K562 (cell line): Measurements from ENCODE around the gene SCARF1. TPM values are rescaled to one million over a fixed set of nuclear protein-coding genes. Genes with fewer than 3 reads are reported as not detected.

Experiments used
- CTCFL ChIP-seq: IDR thresholded peaks from 2 replicates; pipeline ENCODE4 v1.6.1; 2011; ENCODE audit warnings: borderline replicate concordance, low read depth, mild to moderate bottlenecking, moderate library complexity, low read length; ENCODE audit not compliant: insufficient read depth, poor library complexity, severe bottlenecking
- HOMEZ ChIP-seq: fragments of 250-450 bp; sonication (Bioruptor Pico); IDR thresholded peaks from 2 replicates; pipeline ENCODE4 v1.4.0; 2020; ENCODE audit warnings: mild to moderate bottlenecking, moderate library complexity
- MYBL2 ChIP-seq, 2 experiments: fragments of 450-650 bp in 1 of 2; sonication (generic) in 1 of 2; formaldehyde crosslinking in 1 of 2; IDR thresholded peaks; 2 replicates each; pipeline versions ENCODE4 v1.6.1 to v1.8.1; 2017 to 2022; ENCODE audit warnings: borderline replicate concordance in 1 of 2, inconsistent platforms in 1 of 2, low read depth in 1 of 2, mild to moderate bottlenecking in 1 of 2, missing genetic modification reagents in 1 of 2, moderate library complexity in 1 of 2
- NFE2L1 ChIP-seq: fragments of 450-650 bp; IDR thresholded peaks from 2 replicates; pipeline ENCODE4 v1.6.1; 2016; ENCODE audit warnings: missing genetic modification characterization, low read depth, mild to moderate bottlenecking, missing compliant biosample characterization, moderate library complexity, borderline replicate concordance
- ZBTB17 ChIP-seq: fragments of 450-650 bp; formaldehyde crosslinking; IDR thresholded peaks from 2 replicates; pipeline ENCODE4 v1.4.0; 2020; ENCODE audit warnings: mild to moderate bottlenecking
- ZNF143 ChIP-seq: sonication (generic); formaldehyde crosslinking; IDR thresholded peaks from 2 replicates; pipeline ENCODE4 v1.9.0; 2022; ENCODE audit warnings: mild to moderate bottlenecking, missing genetic modification reagents
- polyA plus RNA-seq, 8 experiments: library from polyadenylated mRNA; depleted of rRNA in 4 of 8; stranded (reverse) in 5 of 8; unstranded in 3 of 8; fragments of >200 nt; fragmentation: Nextera tagmentation in 2 of 8; fragmentation: Illumina TruSeq in 1 of 8; extraction: Ambion mirVana in 2 of 8; extraction: Trizol in 1 of 8; gene quantifications; 2 replicates each; pipeline versions ENCODE4 v1.2.1 to v1.2.3, GENCODE V29; 2011 to 2014; ENCODE audit warnings: inconsistent platforms in 1 of 8, missing spikeins in 1 of 8
- total RNA-seq, 7 experiments: library from RNA; depleted of rRNA in 6 of 7; stranded (reverse); fragments of >200 nt in 6 of 7; fragmentation: Illumina TruSeq in 2 of 7; extraction: Trizol in 2 of 7; gene quantifications; 2 replicates each; pipeline versions ENCODE4 v1.2.1 to v1.2.3, GENCODE V29; 2011 to 2021; ENCODE audit warnings: low replicate concordance in 1 of 7

SCARF1 gene
- total and polyA plus RNA-seq, 9 of the 15 experiments (the other 6 are each of a cell fraction or from before 2014, with no cell fraction given): 0.04 to 2.1 (median 0.63) TPM

DNA sequence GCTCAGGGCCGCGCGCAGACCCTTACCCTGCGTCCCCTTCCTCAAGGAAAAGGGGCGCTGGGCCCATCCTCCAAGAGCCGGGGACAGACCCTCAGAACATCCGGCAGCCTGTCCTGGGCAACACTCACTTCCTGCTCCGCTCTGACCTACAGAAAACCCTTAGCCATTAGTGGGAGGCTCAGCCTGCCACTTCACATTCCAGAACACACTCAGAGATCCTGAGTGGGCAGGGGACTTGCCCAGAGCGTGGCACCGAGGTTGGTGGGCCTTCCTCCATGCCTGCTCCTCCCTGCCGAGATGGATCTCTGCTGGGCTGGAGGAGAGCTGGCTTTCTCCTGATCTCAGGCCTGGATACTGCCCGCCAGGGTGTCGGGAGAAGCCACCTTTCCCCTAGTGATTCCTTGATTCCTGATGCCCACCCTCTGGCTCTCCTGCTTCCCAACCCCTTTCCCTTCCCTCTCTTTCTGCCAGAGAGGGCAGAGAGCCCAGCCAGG is 1.5 kb downstream of the SCARF1 start (continued):
- no peak for TF ChIP-seq CTCFL
- TF ChIP-seq MYBL2 (IDR thresholded peaks at IDR 0.05; ENCODE audit: low read depth): no peak
- TF ChIP-seq MYBL2 (CRISPR knock-in tag; IDR thresholded peaks at IDR 0.05; ENCODE audit: borderline replicate concordance): no peak
- TF ChIP-seq ZBTB17 (CRISPR knock-in tag): no peak
- no peak for TF ChIP-seq ZNF143 (CRISPR knock-in tag)
- no peak for TF ChIP-seq NFE2L1 (tag)
- TF ChIP-seq HOMEZ (CRISPR knock-in tag): no peak
